ENCODE measurements around the gene SRPRA. TPM values are rescaled to one million over a fixed set of nuclear protein-coding genes. Genes with fewer than 3 reads are reported as not detected.
"Not testable (repeated sequence)": the region's sequence is repeated elsewhere in the genome, so short reads cannot be mapped to it uniquely, and the experiment has no call there.

SRPRA gene
- total and polyA plus RNA-seq, 4 experiments from 2014 or later: 132 to 176 (median 158) TPM

DNA sequence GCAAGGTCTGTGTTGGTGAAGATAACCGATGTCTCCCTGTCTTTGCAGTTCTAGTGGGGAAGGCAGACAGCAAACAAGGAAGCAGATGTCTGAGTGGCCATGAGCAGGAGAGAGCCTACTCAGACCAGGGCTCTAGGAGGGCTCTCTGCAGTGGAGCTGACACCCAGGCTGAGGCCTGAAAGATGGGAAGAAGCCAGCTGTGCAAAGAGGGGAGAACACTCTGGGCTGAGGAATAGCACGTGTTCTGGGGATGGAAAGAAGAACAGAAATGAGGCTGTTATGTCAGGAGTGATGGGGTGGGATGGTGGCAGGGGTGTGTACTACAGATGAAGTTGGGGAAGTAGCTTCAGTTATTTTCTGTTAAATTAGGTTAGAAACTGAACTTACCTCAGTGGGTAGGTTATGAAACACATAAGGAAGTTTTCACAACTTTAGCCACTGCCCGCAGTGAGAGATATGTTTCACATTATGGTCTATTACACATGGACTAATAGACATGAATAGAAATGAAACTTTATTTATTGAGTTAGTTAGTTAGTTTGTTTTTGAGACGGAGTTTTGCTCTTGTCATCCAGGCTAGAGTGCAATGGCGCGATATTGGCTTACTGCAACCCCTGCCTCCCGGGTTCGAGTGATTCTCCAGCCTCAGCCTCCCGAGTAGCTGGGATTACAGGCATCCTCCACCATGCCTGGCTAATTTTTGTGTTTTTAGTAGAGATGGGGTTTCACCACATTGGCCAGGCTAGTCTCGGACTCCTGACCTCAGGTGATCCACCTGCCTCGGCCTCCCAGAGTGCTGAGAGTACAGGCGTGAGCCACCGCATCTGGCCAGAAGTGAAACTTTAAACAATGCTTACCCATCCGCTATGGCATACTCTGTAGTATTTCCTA lies 43.0 kb upstream of the SRPRA start:
- H3K27ac Mint-ChIP-seq: peak overlapping the region in 3 of 7 donors; percentile 23 to 72 (median 62)
- CTCF ChIA-PET (ENCODE audit: partially characterized antibody): interaction anchor here (0.8 to 4.3 kb wide), 18 partner anchors 7 to 679 kb away, joined by 3 to 73 read pairs (median 5); partner anchors contain the start of genes HYLS1 and TIRAP

DNA sequence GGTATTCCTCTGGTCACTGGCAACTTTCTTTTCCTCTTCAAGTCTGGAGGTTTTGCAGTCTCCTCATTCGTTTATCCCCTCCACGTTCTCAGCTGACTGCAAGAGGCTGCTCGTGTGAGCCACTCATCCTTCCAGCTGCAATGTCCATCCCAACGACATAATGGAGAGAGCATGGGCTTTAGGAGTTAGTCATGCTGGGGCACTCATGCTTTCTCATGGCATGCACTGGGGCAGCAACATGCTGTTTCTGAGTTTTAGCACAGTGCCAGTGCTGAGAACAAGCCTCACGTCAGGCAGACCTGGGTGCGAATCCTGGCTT lies 42.3 kb upstream of the SRPRA start:
- Mint-ChIP-seq H3K9me3 (peaks cover 0 to under 1% (median 0%) of the 10 kb centered on the region in 8 donors), H3K4me1 (peaks cover 21 to 44% (median 28%) of the 10 kb centered on the region in 4 donors), H3K27ac (no peak overlapping the region), H3K4me3 (no peak overlapping the region), H3K27me3 (no peaks in the 10 kb centered on the region), H3K36me3 (peaks cover 38 to 62% of the 10 kb centered on the region in 2 donors)
- H3K9me3 ChIP-seq (ENCODE audit: control insufficient read depth in 1 of 2, low read length in 2 of 2): no peaks in the 10 kb centered on the region
- no peaks in the 10 kb centered on the region for H3K27me3 ChIP-seq (ENCODE audit: insufficient read depth, low read length)
- ChIA-PET POLR2A (ENCODE audit: partially characterized antibody) (interaction anchor here (1.4 kb wide), 1 partner anchor 170 kb away, joined by 3 read pairs; no protein-coding TSS in a partner anchor), CTCF (ENCODE audit: partially characterized antibody) (interaction anchor here (0.7 to 4.3 kb wide), 19 partner anchors 8 to 679 kb away, joined by 3 to 73 read pairs (median 5); partner anchors contain the start of genes HYLS1 and TIRAP)
- no peak overlapping the region for H3K27ac ChIP-seq (ENCODE audit: low read depth, low read length)
- peaks cover 10% of the 10 kb centered on the region for H3K4me1 ChIP-seq (ENCODE audit: insufficient read depth, low read length)
- intact Hi-C loops (cut with micrococcal nuclease): loop anchor here (5.0 kb wide), 1 partner anchor 46 kb away; the partner anchor contains the start of gene ST3GAL4
- H3K36me3 ChIP-seq (ENCODE audit: insufficient read depth, low read length): peaks cover 10% of the 10 kb centered on the region
- DNase-seq: no peak
- H3K4me3 ChIP-seq (ENCODE audit: low read length in 2 of 2): no peak overlapping the region

More for the DNA sequence above, 43.0 kb upstream of the SRPRA start:
- Histone ChIP-seq H3K4me1 (ENCODE audit: insufficient read depth, low read length) (peaks cover 4% of the 10 kb centered on the region), H3K9me3 (ENCODE audit: control insufficient read depth in 1 of 2, low read length in 2 of 2) (no peaks in the 10 kb centered on the region), H3K36me3 (ENCODE audit: insufficient read depth, low read length) (peaks cover 10% of the 10 kb centered on the region), H3K27ac (ENCODE audit: low read depth, low read length) (no peak overlapping the region), H3K27me3 (ENCODE audit: insufficient read depth, low read length) (no peaks in the 10 kb centered on the region), H3K4me3 (ENCODE audit: low read length in 2 of 2) (no peak overlapping the region)
- intact Hi-C loops (cut with micrococcal nuclease): loop anchor here (5.0 kb wide), 1 partner anchor 46 kb away; the partner anchor contains the start of gene ST3GAL4
- peaks cover 0 to 5% (median 0%) of the 10 kb centered on the region in 8 donors for H3K9me3 Mint-ChIP-seq
- no peak for DNase-seq
- POLR2A ChIA-PET (ENCODE audit: partially characterized antibody): interaction anchor here (1.4 kb wide), 1 partner anchor 169 kb away, joined by 3 read pairs; no protein-coding TSS in a partner anchor
- H3K4me3 Mint-ChIP-seq: no peak overlapping the region
- peaks cover 44 to 64% of the 10 kb centered on the region in 2 donors for H3K36me3 Mint-ChIP-seq
- peaks cover 22 to 45% (median 27%) of the 10 kb centered on the region in 4 donors for H3K4me1 Mint-ChIP-seq
- H3K27me3 Mint-ChIP-seq: no peaks in the 10 kb centered on the region

DNA sequence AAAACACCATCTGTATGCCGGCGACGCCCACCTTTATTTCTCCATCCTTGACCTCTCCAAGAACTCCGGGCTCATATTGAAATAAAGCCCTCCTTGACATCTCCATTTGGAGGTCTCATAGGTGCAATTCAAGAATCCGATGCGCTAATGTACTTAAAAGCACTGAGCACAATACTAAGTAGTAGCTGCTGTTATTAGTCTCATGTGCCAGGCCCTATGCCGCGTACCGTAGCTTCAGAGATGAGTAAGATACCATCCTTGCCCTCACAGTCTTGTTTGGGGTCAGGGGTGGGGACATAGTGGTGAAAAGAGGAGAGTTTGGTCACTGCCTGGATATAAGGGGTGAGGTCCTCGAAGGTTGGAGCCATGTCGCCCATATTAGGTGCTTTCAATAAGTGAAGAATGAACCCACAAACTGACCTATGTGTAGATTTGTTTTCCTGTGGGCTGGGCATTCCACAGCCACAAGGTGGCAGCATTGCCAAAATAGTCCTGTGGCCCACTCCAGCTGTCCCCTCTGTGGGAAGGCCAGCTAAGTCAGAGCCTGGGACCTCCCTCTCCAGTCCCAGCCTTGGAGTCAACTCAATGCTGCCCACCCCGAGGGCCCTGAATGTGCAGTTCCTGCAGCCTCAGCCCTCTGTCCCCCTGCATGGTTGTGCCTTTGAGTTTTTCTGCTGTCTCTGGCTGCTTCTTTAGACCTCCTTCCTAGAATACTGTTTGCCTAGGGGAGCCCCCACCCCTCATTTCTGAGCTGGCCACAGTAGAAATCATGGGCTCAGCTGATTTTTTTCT lies 41.7 kb upstream of the SRPRA start:
- Mint-ChIP-seq H3K27me3 (no peaks in the 10 kb centered on the region), H3K36me3 (peaks cover 36 to 60% of the 10 kb centered on the region in 2 donors), H3K27ac (peak overlapping the region in 3 of 7 donors; percentile 8 to 65 (median 58)), H3K9me3 (no peaks in the 10 kb centered on the region), H3K4me3 (no peak overlapping the region), H3K4me1 (peaks cover 25 to 47% (median 33%) of the 10 kb centered on the region in 4 donors)
- Histone ChIP-seq H3K27ac (ENCODE audit: low read depth, low read length) (no peak overlapping the region), H3K4me1 (ENCODE audit: insufficient read depth, low read length) (peaks cover 15% of the 10 kb centered on the region), H3K27me3 (ENCODE audit: insufficient read depth, low read length) (no peaks in the 10 kb centered on the region), H3K9me3 (ENCODE audit: control insufficient read depth in 1 of 2, low read length in 2 of 2) (no peaks in the 10 kb centered on the region), H3K36me3 (ENCODE audit: insufficient read depth, low read length) (peaks cover 10% of the 10 kb centered on the region), H3K4me3 (ENCODE audit: low read length in 2 of 2) (no peak overlapping the region)
- intact Hi-C loops (cut with micrococcal nuclease): loop anchor here (5.0 kb wide), 1 partner anchor 47 kb away; the partner anchor contains the start of gene ST3GAL4
- DNase-seq: peak; percentile 31 to 47 (median 39)
- POLR2A ChIA-PET (ENCODE audit: partially characterized antibody): interaction anchor here (1.4 kb wide), 1 partner anchor 170 kb away, joined by 3 read pairs; no protein-coding TSS in a partner anchor
- CTCF ChIA-PET (ENCODE audit: partially characterized antibody): interaction anchor here (0.6 to 4.3 kb wide), 23 partner anchors 9 to 680 kb away, joined by 3 to 73 read pairs (median 4); partner anchors contain the start of genes HYLS1 and TIRAP

DNA sequence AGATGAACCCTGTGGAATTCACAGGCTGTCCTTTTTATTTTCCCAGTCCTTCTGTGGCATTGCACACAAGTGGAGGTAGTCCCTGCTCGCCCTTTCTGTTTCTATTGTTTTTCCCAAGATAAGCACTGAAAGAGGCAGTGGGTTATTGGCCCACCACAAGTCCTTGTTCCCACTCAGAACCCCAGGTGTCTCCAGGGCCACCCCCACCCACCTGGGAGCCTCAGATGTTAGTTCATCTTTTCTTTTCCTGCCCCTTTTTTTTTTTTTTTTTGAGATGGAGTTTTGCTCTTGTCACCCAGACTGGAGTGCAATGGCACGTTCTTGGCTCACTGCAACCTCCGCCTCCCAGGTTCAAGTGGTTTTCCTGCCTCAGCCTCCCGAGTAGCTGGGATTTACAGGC lies 40.1 kb upstream of the SRPRA start:
- DNase-seq; H3K27ac ChIP-seq (ENCODE audit: low read depth, low read length); H3K36me3 ChIP-seq (ENCODE audit: insufficient read depth, low read length); intact Hi-C loops (cut with micrococcal nuclease); H3K27me3 ChIP-seq (ENCODE audit: insufficient read depth, low read length); H3K9me3 ChIP-seq (ENCODE audit: control insufficient read depth in 1 of 2, low read length in 2 of 2); POLR2A ChIA-PET (ENCODE audit: partially characterized antibody); H3K4me3 ChIP-seq (ENCODE audit: low read length in 2 of 2); H3K9me3 Mint-ChIP-seq; H3K4me3 Mint-ChIP-seq; H3K27me3 Mint-ChIP-seq: not testable (repeated sequence)
- Mint-ChIP-seq H3K36me3 (peaks cover 27 to 63% of the 10 kb centered on the region in 2 donors), H3K27ac (peak overlapping the region in 1 of 7 donors; percentile 56), H3K4me1 (peaks cover 28 to 52% (median 37%) of the 10 kb centered on the region in 4 donors)
- H3K4me1 ChIP-seq (ENCODE audit: insufficient read depth, low read length): peaks cover 22% of the 10 kb centered on the region
- CTCF ChIA-PET (ENCODE audit: partially characterized antibody): interaction anchor here (1.5 to 2.8 kb wide), 3 partner anchors 10 to 172 kb away, joined by 4 to 13 read pairs (median 8); no protein-coding TSS in a partner anchor

DNA sequence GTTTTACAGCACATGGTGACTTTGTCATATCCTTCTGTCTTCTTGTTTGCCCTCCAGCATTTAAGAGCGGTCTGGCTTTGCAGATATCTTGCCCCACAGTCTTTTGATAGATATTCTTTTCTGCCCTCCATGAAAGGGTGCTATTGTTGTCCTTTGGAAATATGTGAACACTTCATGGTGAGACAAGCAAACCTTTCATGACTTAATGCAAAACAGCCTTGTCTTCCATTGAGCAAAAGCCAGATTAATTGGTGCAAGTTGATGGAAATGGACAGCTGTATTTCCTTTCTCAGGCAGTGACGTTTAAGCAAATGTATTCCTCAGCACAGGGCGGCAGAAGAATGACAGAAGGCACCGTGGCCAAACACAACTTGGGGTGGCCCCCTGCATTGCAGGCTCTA lies 39.6 kb upstream of the SRPRA start:
- H3K27ac Mint-ChIP-seq: no peak overlapping the region
- H3K4me1 Mint-ChIP-seq: peaks cover 29 to 57% (median 41%) of the 10 kb centered on the region in 4 donors
- H3K27me3 Mint-ChIP-seq: no peaks in the 10 kb centered on the region
- no peaks in the 10 kb centered on the region for H3K9me3 Mint-ChIP-seq
- Histone ChIP-seq H3K9me3 (ENCODE audit: control insufficient read depth in 1 of 2, low read length in 2 of 2) (no peaks in the 10 kb centered on the region), H3K4me1 (ENCODE audit: insufficient read depth, low read length) (peaks cover 23% of the 10 kb centered on the region), H3K27ac (ENCODE audit: low read depth, low read length) (no peak overlapping the region), H3K36me3 (ENCODE audit: insufficient read depth, low read length) (peaks cover 10% of the 10 kb centered on the region), H3K4me3 (ENCODE audit: low read length in 2 of 2) (no peak overlapping the region), H3K27me3 (ENCODE audit: insufficient read depth, low read length) (no peaks in the 10 kb centered on the region)
- H3K36me3 Mint-ChIP-seq: peaks cover 23 to 62% of the 10 kb centered on the region in 2 donors
- intact Hi-C loops (cut with micrococcal nuclease): no loop called here
- CTCF ChIA-PET (ENCODE audit: partially characterized antibody): interaction anchor here (1.5 to 2.4 kb wide), 2 partner anchors 34 to 173 kb away, joined by 4 to 8 read pairs; no protein-coding TSS in a partner anchor
- no peak for DNase-seq
- no peak overlapping the region for H3K4me3 Mint-ChIP-seq
- POLR2A ChIA-PET (ENCODE audit: partially characterized antibody): no interaction called here

DNA sequence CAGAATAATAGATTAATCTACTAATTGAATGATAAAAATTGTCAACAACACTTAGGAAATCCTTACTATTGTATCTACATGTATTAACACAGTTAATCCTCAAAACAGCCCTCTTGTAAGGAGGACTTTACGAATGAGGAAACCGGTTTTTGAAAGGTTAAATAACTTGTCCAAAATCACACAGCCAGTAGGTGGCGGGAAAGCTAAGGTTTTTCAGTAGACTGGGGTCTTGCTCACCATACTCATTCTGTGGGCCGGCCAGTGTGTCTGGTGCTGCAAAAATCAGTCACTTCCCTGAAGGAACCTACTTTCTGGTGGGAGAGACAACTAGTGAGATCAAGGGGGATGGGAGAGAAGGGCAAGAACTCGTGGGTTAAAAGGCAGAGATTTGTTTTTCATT lies 39.0 kb upstream of the SRPRA start:
- Histone ChIP-seq H3K27ac (ENCODE audit: low read depth, low read length) (no peak overlapping the region), H3K27me3 (ENCODE audit: insufficient read depth, low read length) (no peaks in the 10 kb centered on the region), H3K36me3 (ENCODE audit: insufficient read depth, low read length) (peaks cover 10% of the 10 kb centered on the region), H3K9me3 (ENCODE audit: control insufficient read depth in 1 of 2, low read length in 2 of 2) (no peaks in the 10 kb centered on the region), H3K4me3 (ENCODE audit: low read length in 2 of 2) (no peak overlapping the region), H3K4me1 (ENCODE audit: insufficient read depth, low read length) (peaks cover 28% of the 10 kb centered on the region)
- Mint-ChIP-seq H3K27me3 (no peaks in the 10 kb centered on the region), H3K36me3 (peaks cover 17 to 59% of the 10 kb centered on the region in 2 donors), H3K9me3 (no peaks in the 10 kb centered on the region), H3K27ac (peak overlapping the region in 4 of 7 donors; percentile 2 to 62 (median 14)), H3K4me1 (peaks cover 31 to 63% (median 44%) of the 10 kb centered on the region in 4 donors), H3K4me3 (peak overlapping the region in 1 of 8 donors; percentile 49)
- DNase-seq: no peak
- CTCF ChIA-PET (ENCODE audit: partially characterized antibody): interaction anchor here (1.5 to 2.4 kb wide), 2 partner anchors 33 to 173 kb away, joined by 4 to 8 read pairs; no protein-coding TSS in a partner anchor
- POLR2A ChIA-PET (ENCODE audit: partially characterized antibody): no interaction called here
- intact Hi-C loops (cut with micrococcal nuclease): no loop called here
